ENCODE results near the gene FAIM.
"Not testable (repeated sequence)": the region's sequence is repeated elsewhere in the genome, so short reads cannot be mapped to it uniquely, and the experiment has no call there.

Gene FAIM

DNA sequence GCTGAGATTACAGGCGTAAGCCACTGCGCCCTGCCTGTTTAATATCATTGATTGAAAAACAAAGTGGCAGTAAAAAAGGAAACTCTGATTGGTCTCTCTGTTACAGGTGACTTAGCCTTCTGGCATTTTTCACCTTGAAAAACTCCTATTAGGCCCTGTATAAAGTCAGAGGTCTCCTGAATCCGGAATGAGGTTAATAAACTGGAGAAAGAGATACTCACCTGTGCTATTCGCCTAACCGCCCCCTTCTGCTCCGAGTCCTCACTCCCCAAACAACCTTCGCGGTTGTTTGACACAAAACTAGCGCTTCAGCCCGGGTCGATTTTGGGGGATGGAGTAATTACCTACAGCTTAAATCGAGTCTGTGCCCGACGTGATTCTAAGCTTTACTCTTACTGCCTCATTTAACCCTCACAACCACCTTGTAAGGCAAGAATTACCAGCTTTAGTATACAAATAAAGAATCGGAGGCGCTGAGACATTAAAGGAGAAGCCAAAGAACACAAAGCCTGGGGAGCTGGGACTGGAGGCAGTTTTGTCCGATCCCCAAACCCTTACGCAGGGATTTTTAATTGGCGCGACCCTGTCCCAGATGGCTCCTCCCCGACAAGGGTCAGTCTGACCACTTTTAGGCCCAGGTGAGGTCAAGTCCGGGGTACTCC is 15.0 kb upstream of the FAIM start:
- no peak for DNase-seq (ENCODE audit: low read depth, low spot score)
- peak overlapping the region; percentile 85 for H3K4me3 ChIP-seq (ENCODE audit: low read depth, low read length)
- in situ Hi-C loops (cut with HindIII; ENCODE audit: low sequenced_read_pairs): no loop called here
- no peak for TF ChIP-seq CTCF (IDR thresholded peaks at IDR 0.05; ENCODE audit: low read depth, low read length)

DNA sequence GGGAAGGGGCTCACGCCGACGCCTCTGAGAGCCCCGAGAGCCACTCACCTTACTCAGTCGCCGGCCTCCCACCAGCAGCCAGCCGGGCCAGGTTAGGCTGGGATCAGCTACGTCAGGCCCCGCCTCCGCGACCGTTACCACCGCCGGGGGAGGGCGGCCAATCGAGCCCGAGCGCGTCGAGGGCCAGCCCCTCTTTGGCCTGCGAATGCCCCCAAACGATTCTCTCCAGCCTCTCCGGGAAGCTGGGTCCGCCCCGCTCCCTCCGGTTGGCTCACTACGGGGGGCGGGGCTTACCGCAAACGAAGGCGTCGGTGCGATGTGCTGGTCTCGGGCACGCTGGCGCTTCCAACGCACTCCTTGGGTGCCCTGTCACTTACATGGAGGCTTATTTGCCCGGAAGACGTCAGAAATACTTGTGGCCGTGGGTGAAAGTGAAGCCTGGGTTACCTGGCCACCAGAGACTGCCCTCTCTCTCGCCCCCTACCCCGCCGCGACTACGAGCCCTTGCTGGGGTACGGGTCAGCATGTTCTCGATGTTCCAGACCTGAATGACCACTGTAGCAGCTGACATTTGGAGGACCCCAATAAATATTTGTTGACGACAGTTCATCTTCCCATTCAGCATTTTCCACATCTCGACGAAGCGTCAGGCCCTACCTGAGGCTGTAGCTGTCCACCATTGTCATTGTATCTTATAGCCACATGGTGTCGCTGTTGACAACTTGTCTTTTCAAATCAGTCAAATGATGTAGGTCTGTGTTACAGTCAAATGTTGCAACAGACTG is 14.2 kb upstream of the FAIM start, which contains the start of gene CEP70:
Gene CEP70 (minus strand): TSS at position 111 of the 785 bp plus-strand sequence. CDS start 21,333 bp downstream, outside the sequence.
- peak; percentile 79 for TF ChIP-seq CTCF (IDR thresholded peaks at IDR 0.05; ENCODE audit: low read depth, low read length)
- peak within 1 kb of the TSS; percentile 85 for H3K4me3 ChIP-seq (ENCODE audit: low read depth, low read length)
- peak; percentile 95 for DNase-seq (ENCODE audit: low read depth, low spot score)
- in situ Hi-C loops (cut with HindIII; ENCODE audit: low sequenced_read_pairs): no loop called here

DNA sequence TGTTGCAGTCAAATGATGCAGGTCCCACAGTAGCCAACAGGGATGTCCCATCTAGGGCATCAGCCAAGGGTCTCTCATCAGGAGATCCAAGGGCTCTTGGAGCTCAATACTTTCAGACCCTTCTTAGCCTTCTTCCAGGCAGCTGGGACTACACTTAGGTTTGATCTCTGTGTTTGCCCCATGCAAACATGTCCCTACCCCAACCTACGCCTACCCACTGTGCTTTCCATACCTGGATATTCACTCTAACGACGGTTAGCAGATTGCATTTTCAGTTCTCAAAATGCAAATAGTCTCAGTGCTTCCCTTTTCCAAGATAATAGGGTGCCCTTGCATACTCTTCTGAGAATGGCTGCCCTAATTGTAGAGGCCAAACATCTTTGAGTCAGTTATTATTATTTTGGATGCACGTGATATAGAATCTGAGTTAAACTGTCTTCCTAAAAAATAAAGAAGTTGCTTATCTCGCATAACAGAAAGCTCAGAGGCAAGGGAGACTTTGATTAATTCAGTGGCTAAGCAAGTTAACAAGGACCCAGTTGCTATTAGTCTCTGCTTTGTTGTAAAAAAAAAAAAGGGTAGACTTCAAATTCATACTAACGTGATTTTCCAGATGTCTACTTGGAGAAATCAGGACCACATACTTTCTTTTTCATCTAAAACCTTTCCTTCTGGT is 13.5 kb upstream of the FAIM start:
- peak overlapping the region; percentile 85 for H3K4me3 ChIP-seq (ENCODE audit: low read depth, low read length)
- no peak for DNase-seq (ENCODE audit: low read depth, low spot score)

GRCh38 chr3:138597186-138597976 is 11.2 kb upstream of the FAIM start:
- DNase-seq (ENCODE audit: low read depth, low spot score); in situ Hi-C loops (cut with HindIII; ENCODE audit: low sequenced_read_pairs); H3K4me3 ChIP-seq (ENCODE audit: low read depth, low read length): not testable (repeated sequence)

More for the DNA sequence above, 13.5 kb upstream of the FAIM start:
- no peak for TF ChIP-seq CTCF (IDR thresholded peaks at IDR 0.05; ENCODE audit: low read depth, low read length)
- in situ Hi-C loops (cut with HindIII; ENCODE audit: low sequenced_read_pairs): no loop called here

- no peak for DNase-seq (ENCODE audit: low read depth, low spot score)
These were observed 10.0 kb upstream of the FAIM start for GRCh38 chr3:138598534-138598933.

More at GRCh38 chr3:138598534-138598933, 10.0 kb upstream of the FAIM start:
- no peak for TF ChIP-seq CTCF (IDR thresholded peaks at IDR 0.05; ENCODE audit: low read depth, low read length)
- in situ Hi-C loops (cut with HindIII; ENCODE audit: low sequenced_read_pairs): no loop called here
- H3K4me3 ChIP-seq (ENCODE audit: low read depth, low read length): no peak overlapping the region

Measured in astrocyte of the spinal cord (primary cell).